ENCODE results near the gene RGP1. TPM values are rescaled to one million over a fixed set of nuclear protein-coding genes. Genes with fewer than 3 reads are reported as not detected.

RGP1 gene, protein sequence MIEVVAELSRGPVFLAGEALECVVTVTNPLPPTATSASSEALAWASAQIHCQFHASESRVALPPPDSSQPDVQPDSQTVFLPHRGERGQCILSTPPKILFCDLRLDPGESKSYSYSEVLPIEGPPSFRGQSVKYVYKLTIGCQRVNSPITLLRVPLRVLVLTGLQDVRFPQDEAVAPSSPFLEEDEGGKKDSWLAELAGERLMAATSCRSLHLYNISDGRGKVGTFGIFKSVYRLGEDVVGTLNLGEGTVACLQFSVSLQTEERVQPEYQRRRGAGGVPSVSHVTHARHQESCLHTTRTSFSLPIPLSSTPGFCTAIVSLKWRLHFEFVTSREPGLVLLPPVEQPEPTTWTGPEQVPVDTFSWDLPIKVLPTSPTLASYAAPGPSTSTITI
- 10 to 100 TPM; 16.9 to 20.5 (median 19.3) TPM for polyA plus RNA-seq (ENCODE audit: insufficient read length in 10 of 10)
- long read RNA-seq, donor 1, full-length matches to known transcripts, result 3 of 3 reads
- long read RNA-seq, donor 1, partial matches to known transcripts, result 0 of 3 reads
- long read RNA-seq, donor 1, other reads (novel, unspliced or antisense), result 0 of 3 reads
- long read RNA-seq, donor 2, result 0 reads
- long read RNA-seq, donor 3, result 0 reads
- long read RNA-seq, donor 4, full-length matches to known transcripts, result 1 of 1 reads
- long read RNA-seq, donor 4, partial matches to known transcripts, result 0 of 1 reads
- long read RNA-seq, donor 4, other reads (novel, unspliced or antisense), result 0 of 1 reads
- long read RNA-seq, donor 5, full-length matches to known transcripts, result 3 of 3 reads
- long read RNA-seq, donor 5, partial matches to known transcripts, result 0 of 3 reads
- long read RNA-seq, donor 5, other reads (novel, unspliced or antisense), result 0 of 3 reads
- long read RNA-seq, donor 6, full-length matches to known transcripts, result 2 of 2 reads
- long read RNA-seq, donor 6, partial matches to known transcripts, result 0 of 2 reads
- long read RNA-seq, donor 6, other reads (novel, unspliced or antisense), result 0 of 2 reads
- long read RNA-seq, donor 7, full-length matches to known transcripts, result 2 of 2 reads
- long read RNA-seq, donor 7, partial matches to known transcripts, result 0 of 2 reads
- long read RNA-seq, donor 7, other reads (novel, unspliced or antisense), result 0 of 2 reads
- long read RNA-seq, donor 8, full-length matches to known transcripts, result 3 of 3 reads
- long read RNA-seq, donor 8, partial matches to known transcripts, result 0 of 3 reads
- long read RNA-seq, donor 8, other reads (novel, unspliced or antisense), result 0 of 3 reads
- long read RNA-seq, donor 9, full-length matches to known transcripts, result 2 of 2 reads
- long read RNA-seq, donor 9, partial matches to known transcripts, result 0 of 2 reads
- long read RNA-seq, donor 9, other reads (novel, unspliced or antisense), result 0 of 2 reads

DNA sequence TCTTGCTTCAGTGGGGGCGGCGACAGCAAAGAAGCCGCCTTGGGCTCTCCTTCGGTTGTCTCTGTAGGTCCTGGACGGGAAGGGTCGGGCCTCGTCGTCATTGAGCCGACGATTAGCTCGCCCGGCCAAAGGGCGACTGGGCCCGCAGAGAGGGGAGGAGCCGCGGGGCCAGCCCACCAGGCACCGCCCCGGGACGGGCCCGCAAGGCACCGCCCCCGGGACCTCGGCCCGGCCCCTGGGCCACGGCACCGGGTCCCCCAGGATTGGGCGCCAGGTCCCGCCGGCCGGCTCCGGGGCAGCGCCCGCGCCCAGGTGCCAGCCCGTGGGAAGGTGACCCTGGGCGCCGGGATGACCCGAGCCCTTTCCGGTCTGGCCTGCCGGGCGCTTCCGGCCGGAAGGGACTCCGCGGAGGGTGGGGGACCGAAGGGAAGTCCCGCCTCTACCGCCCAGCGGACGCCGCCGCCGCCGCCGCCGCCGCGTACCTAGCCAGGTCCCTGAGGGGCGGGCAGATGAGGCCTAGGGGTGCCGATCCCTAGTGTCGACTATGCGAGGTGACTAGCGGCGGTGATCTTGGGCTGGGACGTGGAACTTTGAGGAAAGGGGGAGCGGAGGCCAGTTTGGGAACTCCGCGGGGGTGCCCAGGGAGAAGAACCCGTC, at the start of gene RGP1, which contains the start of gene GBA2:
Gene RGP1, plus strand, starts transcription at position 430 of the 657 bp plus-strand sequence. CDS start 469 bp downstream, outside the sequence.
Gene GBA2, minus strand, starts transcription at position 371 of the 657 bp plus-strand sequence. CDS start 524 bp downstream, outside the sequence.
- peak; percentile 62 to 92 (median 79) for DNase-seq

- DNase-seq, result no peak
Observed at GRCh38 chr9:35700031-35700430, 49.1 kb upstream of the RGP1 start.

- DNase-seq, result no peak
Observed at GRCh38 chr9:35700942-35701341, 48.1 kb upstream of the RGP1 start.

DNA sequence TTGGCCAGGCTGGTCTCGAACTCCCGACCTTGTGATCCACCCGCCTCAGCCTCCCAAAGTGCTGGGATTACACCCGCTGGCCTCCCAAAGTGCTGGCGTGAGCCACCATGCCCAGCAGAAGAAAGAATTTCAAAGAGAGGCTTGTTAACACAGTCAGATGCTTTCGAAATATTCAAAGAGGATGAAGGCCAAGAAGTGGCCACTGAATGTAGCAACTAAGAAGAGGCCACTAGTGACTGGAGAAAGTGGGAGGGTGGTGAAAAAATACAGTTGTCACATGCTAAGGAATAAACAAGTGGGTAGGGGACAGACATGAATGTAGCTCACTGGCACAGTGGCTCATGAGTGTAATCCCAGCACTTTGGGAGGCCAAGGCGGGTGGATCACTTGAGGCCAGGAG, 46.4 kb upstream of the RGP1 start:
- DNase-seq, result no peak

DNA sequence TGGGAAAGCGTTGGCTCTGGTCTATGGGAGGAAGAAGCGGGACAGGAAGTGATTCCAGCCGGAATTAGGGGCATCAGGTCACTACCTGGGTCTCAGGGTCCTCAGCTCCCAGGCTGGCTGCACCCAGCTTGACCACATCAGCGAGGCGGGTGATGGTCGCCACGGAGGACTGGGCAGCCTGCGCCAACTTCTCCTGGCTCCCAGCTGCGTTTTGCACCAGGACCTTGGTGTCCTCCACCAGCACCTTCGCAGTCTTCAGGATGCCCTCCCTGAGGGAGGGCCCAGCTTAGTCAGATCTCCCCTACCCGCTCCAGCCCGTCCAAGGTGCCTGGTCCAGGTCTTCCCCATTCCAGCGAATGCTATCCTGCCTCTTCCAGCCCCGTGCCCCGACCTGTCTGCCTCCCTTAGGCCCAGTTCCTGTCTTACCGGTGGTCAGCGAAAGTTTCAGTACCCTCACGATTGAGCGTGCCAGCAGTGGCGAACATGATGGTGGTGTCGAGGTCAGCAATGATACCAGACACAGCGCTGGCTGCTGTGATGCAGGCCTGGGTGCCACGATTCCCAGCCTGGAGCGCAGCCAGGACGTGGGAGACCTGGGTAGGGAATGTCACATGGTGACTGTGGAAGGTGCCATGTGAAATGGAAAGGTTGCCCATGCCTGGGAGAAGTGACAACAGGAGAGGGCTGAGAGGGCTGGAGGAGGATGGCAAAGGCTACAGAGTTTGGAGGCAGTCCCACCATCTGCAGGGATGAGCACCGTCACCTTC, 45.0 kb upstream of the RGP1 start:
- no peak for DNase-seq

- no peak for DNase-seq
Observed at GRCh38 chr9:35705372-35705771, 43.7 kb upstream of the RGP1 start.

GRCh38 chr9:35705836-35706430, 43.2 kb upstream of the RGP1 start:
- DNase-seq, result no peak

DNA sequence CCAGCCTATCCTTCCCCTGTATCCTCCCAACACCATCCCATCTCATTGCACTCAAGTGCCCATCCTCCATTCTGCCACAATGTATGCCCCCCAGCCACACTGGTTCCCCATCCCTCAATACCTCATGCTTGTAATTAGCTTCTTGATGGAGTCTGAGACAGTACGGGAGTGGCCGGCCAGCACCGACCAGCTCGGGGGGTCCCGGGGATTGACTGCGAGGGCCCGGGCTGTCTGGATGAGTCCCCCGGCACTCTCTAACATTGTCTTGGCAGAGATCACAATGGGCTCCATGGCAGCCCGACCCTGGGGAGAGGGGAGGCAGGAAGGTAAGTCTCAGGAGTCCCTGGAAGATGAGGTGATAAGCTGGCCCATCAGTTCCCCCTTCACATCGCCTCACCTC, 42.1 kb upstream of the RGP1 start:
- no peak for DNase-seq

DNA sequence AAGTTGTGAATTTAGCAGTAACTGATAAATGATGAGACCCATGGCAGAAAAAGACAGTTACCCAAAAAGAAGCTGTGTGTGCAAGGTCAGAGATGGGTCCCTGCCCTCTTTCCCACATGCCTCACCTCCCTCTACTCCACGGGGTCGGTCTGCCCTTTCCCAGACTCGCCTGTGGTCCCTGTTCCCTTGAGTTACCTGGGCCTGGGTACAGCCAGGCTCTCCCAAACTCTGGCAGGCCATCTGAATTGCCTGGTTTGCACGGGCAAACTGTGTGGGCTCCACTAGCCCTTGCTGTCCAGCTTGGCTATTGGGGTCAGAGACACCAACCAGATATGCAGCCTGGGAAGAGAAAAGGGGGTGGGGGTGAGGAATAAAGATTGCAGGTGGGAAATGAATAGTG, 40.9 kb upstream of the RGP1 start:
- no peak for DNase-seq

GRCh38 chr9:35710818-35711500, 38.1 kb upstream of the RGP1 start:
- no peak for DNase-seq

- no peak for DNase-seq
Observed at GRCh38 chr9:35711501-35712428, 37.3 kb upstream of the RGP1 start.

DNA sequence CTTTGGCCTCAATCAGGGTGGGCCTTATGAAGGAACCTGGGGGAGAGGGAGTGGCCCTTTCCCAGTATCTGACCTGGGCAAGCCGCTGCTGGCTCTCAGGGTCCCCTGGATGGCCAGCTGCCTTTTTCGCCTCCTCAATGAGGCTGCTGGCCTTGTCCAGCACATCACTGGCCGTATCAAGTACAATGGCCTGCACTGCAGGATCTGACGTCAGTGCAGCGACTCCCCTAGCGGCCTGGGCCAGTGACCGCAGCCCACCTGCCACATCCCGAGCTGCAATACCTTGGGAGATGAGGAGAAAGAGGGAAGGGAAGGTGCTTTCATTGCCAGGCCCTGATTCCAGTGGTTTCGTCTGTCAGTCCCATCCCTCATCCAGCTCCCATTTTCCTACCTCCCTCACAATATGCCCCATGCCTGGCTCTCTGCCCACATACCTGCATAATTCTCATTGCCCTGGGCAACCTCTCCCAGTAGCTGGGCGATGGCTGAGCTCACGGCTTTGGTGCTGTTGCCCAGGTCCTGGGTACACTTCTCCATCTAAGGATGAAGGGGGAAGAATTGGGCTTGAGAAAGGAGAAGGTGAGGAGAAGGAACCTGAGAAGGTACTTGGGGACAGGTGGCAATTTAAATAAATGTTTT, 36.2 kb upstream of the RGP1 start:
- no peak for DNase-seq

GRCh38 chr9:35713578-35713977, 35.5 kb upstream of the RGP1 start:
- no peak for DNase-seq

DNA sequence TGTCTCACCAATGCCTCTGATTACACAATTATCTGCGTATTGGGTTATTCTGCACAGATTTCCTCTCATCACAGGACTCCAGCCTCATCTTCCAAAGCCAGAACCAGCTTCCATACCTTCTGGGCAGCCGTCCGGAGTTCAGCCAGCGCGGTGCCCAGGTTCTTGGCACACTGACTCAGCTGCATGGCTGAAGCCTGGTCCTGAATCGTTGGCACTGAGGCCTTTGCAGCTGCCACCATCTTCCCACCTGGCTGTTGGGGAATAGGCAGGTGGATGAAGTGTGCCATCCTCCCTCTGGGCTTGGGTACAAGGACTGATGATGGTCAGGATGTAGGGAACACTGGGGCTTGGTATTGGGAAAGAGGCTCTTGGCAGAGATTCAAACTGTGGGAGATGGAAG, 35.0 kb upstream of the RGP1 start:
- DNase-seq, result no peak

- no peak for DNase-seq
Observed at GRCh38 chr9:35714579-35715252, 34.4 kb upstream of the RGP1 start.

- no peak for DNase-seq
Observed at GRCh38 chr9:35716230-35716629, 32.9 kb upstream of the RGP1 start.

Measured in muscle of back (tissue), 13 donors.